H1 (cell line): ENCODE measurements around the gene SPEF2. TPM values are rescaled to one million over a fixed set of nuclear protein-coding genes. Genes with fewer than 3 reads are reported as not detected.

Experiments used
- CTCF ChIA-PET: fragments of 300-600 bp; sonication (Branson Sonifier 250); formaldehyde crosslinking; loops from one replicate; lab custom pipeline; 2021; ENCODE audit not compliant: partially characterized antibody; lab: Charles Lee
- POLR2A ChIA-PET: fragments of 300-600 bp; sonication (Branson Sonifier 250); formaldehyde crosslinking; loops from one replicate; lab custom pipeline; 2021; ENCODE audit warnings: inconsistent platforms; ENCODE audit not compliant: partially characterized antibody; lab: Charles Lee
- DNase-seq, 2 experiments: peaks; one replicate each; pipeline versions ENCODE4 v3.0.0 to v3.0.0-alpha.2; 2010 to 2022; ENCODE audit warnings: low spot score in 2 of 2, low read depth in 1 of 2, mixed read lengths in 1 of 2
- FAIRE-seq: peaks from 2 replicates; lab custom pipeline; 2011; peaks lifted over from hg19 to GRCh38; lab: Jason Lieb, UNC
- H2AFZ ChIP-seq: 2 replicates; pipeline ENCODE4 v1.8.1; 2012; ENCODE audit warnings: low read length, inconsistent platforms
- H2AK5ac ChIP-seq: 2 replicates; pipeline ENCODE4 v1.6.1; 2013; ENCODE audit warnings: low read depth, low read length
- H2BK120ac ChIP-seq: replicated peaks from 2 replicates; pipeline ENCODE3; 2013; ENCODE audit warnings: low read depth, low read length, inconsistent platforms
- H2BK12ac ChIP-seq: 2 replicates; pipeline ENCODE4 v1.6.1; 2013; ENCODE audit warnings: low read depth, low read length
- H2BK15ac ChIP-seq: 2 replicates; pipeline ENCODE4 v1.6.1; 2013; ENCODE audit warnings: low read length
- H2BK20ac ChIP-seq: 2 replicates; pipeline ENCODE4 v1.6.1; 2013; ENCODE audit warnings: low read length
- H2BK5ac ChIP-seq: 2 replicates; pipeline ENCODE4 v1.6.1; 2013; ENCODE audit warnings: low read depth, low read length
- H3K14ac ChIP-seq: 2 replicates; pipeline ENCODE4 v1.6.1; 2013; ENCODE audit warnings: inconsistent platforms; ENCODE audit not compliant: insufficient read length
- H3K18ac ChIP-seq: 2 replicates; pipeline ENCODE4 v1.6.1; 2013; ENCODE audit warnings: low read length; ENCODE audit errors: extremely low read depth
- H3K23ac ChIP-seq: 2 replicates; pipeline ENCODE4 v1.6.1; 2013; ENCODE audit warnings: inconsistent platforms; ENCODE audit not compliant: insufficient read length
- H3K23me2 ChIP-seq: 2 replicates; pipeline ENCODE4 v1.6.1; 2013; ENCODE audit warnings: low read depth, low read length
- H3K27ac ChIP-seq: 2 replicates; pipeline ENCODE4 v1.6.1; 2011; ENCODE audit warnings: low read depth, low read length, inconsistent platforms
- H3K27me3 ChIP-seq, 4 experiments: replicated peaks in 1 of 4; 1 replicate in 1 of 4; 2 replicates in 3 of 4; pipeline versions ENCODE4 v1.6.1 to v1.8.1; 2011 to 2013; ENCODE audit warnings: low read length in 3 of 4, mild to moderate bottlenecking in 3 of 4, inconsistent platforms in 2 of 4, mixed read lengths in 2 of 4, moderate library complexity in 1 of 4; ENCODE audit not compliant: control insufficient read depth in 3 of 4, insufficient read depth in 3 of 4; ENCODE audit errors: extremely low read depth in 1 of 4
- H3K36me3 ChIP-seq, 4 experiments: 2 replicates each; pipeline versions ENCODE4 v1.6.1 to v1.8.1; 2011 to 2013; ENCODE audit warnings: mild to moderate bottlenecking in 4 of 4, low read length in 3 of 4, moderate library complexity in 2 of 4, control low read depth in 1 of 4, inconsistent platforms in 1 of 4; ENCODE audit not compliant: insufficient read depth in 4 of 4, control insufficient read depth in 2 of 4
- H3K4ac ChIP-seq: replicated peaks from 2 replicates; pipeline ENCODE3; 2013; ENCODE audit warnings: low read length, low read depth, mixed read lengths, inconsistent platforms; ENCODE audit not compliant: insufficient read length
- H3K4me1 ChIP-seq, 4 experiments: replicated peaks in 1 of 4; 1 replicate in 1 of 4; 2 replicates in 3 of 4; pipeline versions ENCODE4 v1.6.1 to v1.8.1; 2011 to 2013; ENCODE audit warnings: low read length in 3 of 4, inconsistent platforms in 2 of 4, mixed read lengths in 1 of 4; ENCODE audit not compliant: insufficient read depth in 4 of 4, control insufficient read depth in 3 of 4
- H3K4me2 ChIP-seq, 2 experiments: 2 replicates each; pipeline versions ENCODE4 v1.6.1 to v1.8.1; 2011 to 2013; ENCODE audit warnings: low read depth in 2 of 2, low read length in 2 of 2, control low read depth in 1 of 2, inconsistent platforms in 1 of 2, mild to moderate bottlenecking in 1 of 2; ENCODE audit not compliant: insufficient read depth in 1 of 2
- H3K4me3 ChIP-seq, 4 experiments: fragments of 200-600, 300-600 bp in 1 of 4; sonication (generic), shearing (Covaris generic), sonication (Bioruptor Twin) in 1 of 4; 2 replicates each; pipeline versions ENCODE4 v1.5.1 to v1.8.1; 2011 to 2016; ENCODE audit warnings: low read length in 4 of 4, low read depth in 3 of 4, control low read depth in 2 of 4, inconsistent platforms in 2 of 4, mild to moderate bottlenecking in 2 of 4, mixed read lengths in 1 of 4, moderate library complexity in 1 of 4; ENCODE audit not compliant: insufficient read depth in 2 of 4; ENCODE audit errors: extremely low read depth in 1 of 4
- H3K56ac ChIP-seq: replicated peaks from 2 replicates; pipeline ENCODE3; 2013; ENCODE audit warnings: low read depth, mild to moderate bottlenecking, mixed read lengths, low read length, inconsistent platforms; ENCODE audit not compliant: insufficient read length
- H3K79me1 ChIP-seq: 2 replicates; pipeline ENCODE4 v1.6.1; 2013; ENCODE audit warnings: low read depth, low read length, control low read depth
- H3K79me2 ChIP-seq, 2 experiments: 2 replicates each; pipeline versions ENCODE4 v1.6.1 to v1.8.1; 2012 to 2013; ENCODE audit warnings: low read length in 2 of 2, mild to moderate bottlenecking in 2 of 2, inconsistent platforms in 1 of 2; ENCODE audit not compliant: insufficient read depth in 2 of 2, control insufficient read depth in 1 of 2
- H3K9ac ChIP-seq, 4 experiments: replicated peaks in 1 of 4; 1 replicate in 1 of 4; 2 replicates in 3 of 4; pipeline versions ENCODE4 v1.6.1 to v1.8.1; 2011 to 2013; ENCODE audit warnings: low read depth in 3 of 4, low read length in 3 of 4, control low read depth in 2 of 4, mild to moderate bottlenecking in 2 of 4, moderate library complexity in 2 of 4, inconsistent platforms in 1 of 4; ENCODE audit errors: extremely low read depth in 1 of 4
- H3K9me3 ChIP-seq, 2 experiments: 2 replicates each; pipeline versions ENCODE4 v1.6.1 to v1.8.1; 2012 to 2013; ENCODE audit warnings: mild to moderate bottlenecking in 2 of 2, moderate library complexity in 2 of 2, control low read depth in 1 of 2, inconsistent platforms in 1 of 2, low read depth in 1 of 2, low read length in 1 of 2, mixed read lengths in 1 of 2; ENCODE audit not compliant: insufficient read depth in 2 of 2
- H4K20me1 ChIP-seq, 2 experiments: replicated peaks in 1 of 2; 2 replicates each; pipeline versions ENCODE3 to v1.8.1; 2011 to 2013; ENCODE audit warnings: inconsistent platforms in 2 of 2, low read length in 2 of 2, mild to moderate bottlenecking in 1 of 2; ENCODE audit not compliant: insufficient read depth in 2 of 2, control insufficient read depth in 1 of 2
- H4K5ac ChIP-seq: 2 replicates; pipeline ENCODE4 v1.6.1; 2013; ENCODE audit warnings: low read length, low read depth, mixed read lengths, inconsistent platforms; ENCODE audit not compliant: insufficient read length
- H4K8ac ChIP-seq: 2 replicates; pipeline ENCODE4 v1.8.0; 2013; ENCODE audit warnings: mild to moderate bottlenecking, moderate library complexity, low read length, inconsistent platforms; ENCODE audit not compliant: insufficient read depth; ENCODE audit errors: extremely low read depth
- H4K91ac ChIP-seq: replicated peaks from 2 replicates; pipeline ENCODE3; 2013; ENCODE audit warnings: low read length, mixed read lengths, inconsistent platforms; ENCODE audit not compliant: insufficient read length
- BCL11A ChIP-seq, 2 experiments: IDR thresholded peaks; one replicate each; pipeline ENCODE4 v1.6.1; 2011; ENCODE audit warnings: low read depth in 2 of 2, low read length in 2 of 2, mild to moderate bottlenecking in 2 of 2
- CEBPB ChIP-seq: IDR thresholded peaks from 2 replicates; pipeline ENCODE4 v1.6.1; 2012; ENCODE audit warnings: low read depth, low read length
- CHD2 ChIP-seq: IDR thresholded peaks from 2 replicates; pipeline ENCODE4 v1.6.1; 2012; ENCODE audit warnings: low read length, improper control_type of control experiment
- EZH2 ChIP-seq: fragments of 200-600 bp; sonication (generic); IDR thresholded peaks from 2 replicates; pipeline ENCODE4 v1.7.1; 2012; ENCODE audit warnings: low read depth, mild to moderate bottlenecking, moderate library complexity, low read length, inconsistent platforms; ENCODE audit not compliant: severe bottlenecking
- KDM1A ChIP-seq: fragments of 200-600, 300-600 bp; sonication (generic); IDR thresholded peaks from 2 replicates; pipeline ENCODE4 v1.7.1; 2016; ENCODE audit warnings: mild to moderate bottlenecking, low read length, borderline replicate concordance
- MAFK ChIP-seq: IDR thresholded peaks from 2 replicates; pipeline ENCODE4 v1.6.1; 2012; ENCODE audit warnings: low read depth, mild to moderate bottlenecking, improper control_type of control experiment, low read length
- NRF1 ChIP-seq: IDR thresholded peaks from 2 replicates; pipeline ENCODE4 v1.6.1; 2011; ENCODE audit warnings: mild to moderate bottlenecking, low read depth, low read length, improper control_type of control experiment
- PHF8 ChIP-seq: fragments of 200-600 bp; sonication (generic); conservative IDR thresholded peaks from 2 replicates; pipeline ENCODE4 v1.7.1; 2012; ENCODE audit warnings: low read depth, mild to moderate bottlenecking, inconsistent platforms, low read length, moderate library complexity
- POLR2A ChIP-seq, 2 experiments: IDR thresholded peaks; 1 replicate in 1 of 2; 2 replicates in 1 of 2; pipeline ENCODE4 v1.6.1; 2011; ENCODE audit warnings: low read depth in 2 of 2, low read length in 2 of 2, mild to moderate bottlenecking in 2 of 2; ENCODE audit errors: control extremely low read depth in 1 of 2
- POU5F1 ChIP-seq: IDR thresholded peaks from 2 replicates; pipeline ENCODE4 v1.6.1; 2011; ENCODE audit warnings: low read depth, mild to moderate bottlenecking, low read length, moderate library complexity
- SP1 ChIP-seq: IDR thresholded peaks from 2 replicates; pipeline ENCODE4 v1.6.1; 2011; ENCODE audit warnings: low read depth, low read length
- SP2 ChIP-seq: IDR thresholded peaks from 2 replicates; pipeline ENCODE4 v1.6.1; 2012; ENCODE audit warnings: mild to moderate bottlenecking, low read length, inconsistent platforms
- SRF ChIP-seq: IDR thresholded peaks from 2 replicates; pipeline ENCODE4 v1.6.1; 2011; ENCODE audit warnings: mild to moderate bottlenecking, low read depth, low read length, moderate library complexity
- TBP ChIP-seq: IDR thresholded peaks from 2 replicates; pipeline ENCODE4 v1.6.1; 2011; ENCODE audit warnings: low read depth, low read length, improper control_type of control experiment
- TEAD4 ChIP-seq: IDR thresholded peaks from 2 replicates; pipeline ENCODE4 v1.6.1; 2012; ENCODE audit warnings: low read depth, low read length, inconsistent platforms, mixed read lengths
- WGBS, 2 experiments: shearing (Covaris generic) in 1 of 2; methylation state at CpG; one replicate each; pipeline versions ENCODE4 v1.1.6 to v1.1.7; 2013 to 2015; ENCODE audit warnings: low lambda C conversion rate in 2 of 2, mixed read lengths in 2 of 2, inconsistent platforms in 1 of 2, low coverage in 1 of 2, missing lambda C conversion rate in 1 of 2; ENCODE audit not compliant: insufficient replicate concordance in 2 of 2, insufficient coverage in 1 of 2, insufficient read length in 1 of 2; ENCODE audit errors: extremely low coverage in 1 of 2, missing lambda C conversion rate in 1 of 2; 5-methylcytosine and 5-hydroxymethylcytosine counted together
- polyA plus RNA-seq, 7 experiments: library from polyadenylated mRNA; depleted of rRNA in 3 of 7; stranded (reverse) in 5 of 7; unstranded in 2 of 7; fragments of >200 nt in 5 of 7; fragments of 200-250 nt in 2 of 7; gene quantifications; 1 replicate in 5 of 7; 2 replicates in 1 of 7; 4 replicates in 1 of 7; pipeline versions ENCODE4 v1.2.1 to v1.2.3, GENCODE V29; 2011 to 2013; ENCODE audit warnings: missing spikeins in 2 of 7, mixed read lengths in 2 of 7
- total RNA-seq: library from RNA; stranded (reverse); fragmentation: NEBNext Ultra II Directional; extraction: Animal tissue kit (Norgen Biotek cat#: 25700); gene quantifications from 2 replicates; pipeline ENCODE4 v1.2.1, GENCODE V29; 2021
- TF ChIP-seq, protein P1 (sequence below): IDR thresholded peaks from 2 replicates; pipeline ENCODE4 v1.6.1; 2011; ENCODE audit warnings: low read depth, mild to moderate bottlenecking, low read length; ENCODE audit not compliant: insufficient read depth

The SPEF2 gene
- total and polyA plus RNA-seq, 2 of the 8 experiments (the other 6 are each of a cell fraction or from before 2014, with no cell fraction given) = 0.14 to 0.73 TPM

DNA sequence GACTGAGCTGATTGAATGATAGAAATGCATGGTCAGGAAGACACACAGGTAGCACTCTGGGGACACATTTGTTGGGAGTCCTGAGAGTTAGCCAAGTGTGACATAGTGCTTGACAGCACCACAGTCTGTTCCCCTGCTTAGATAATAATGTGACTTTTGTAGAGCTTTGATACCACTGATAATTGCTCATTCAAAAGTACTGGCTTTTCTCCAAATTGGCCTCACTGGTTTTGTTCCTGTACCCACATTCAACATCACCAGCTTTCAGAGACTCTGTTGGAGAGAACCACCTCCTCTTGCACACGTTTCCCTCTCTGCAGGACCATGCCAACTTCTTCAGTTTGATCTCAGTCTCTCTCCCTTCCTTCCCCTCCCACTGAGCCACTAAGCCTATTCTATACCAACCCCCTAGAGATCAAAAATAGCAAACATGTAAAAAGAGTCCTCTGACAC lies 186.6 kb downstream of the SPEF2 start:
- DNase-seq (no peak), FAIRE-seq (no peak)
- no peaks in the 10 kb centered on the region for H3K79me1 ChIP-seq
- no peak overlapping the region for H3K18ac ChIP-seq
- H2AFZ ChIP-seq = no peak overlapping the region
- H4K8ac ChIP-seq = no peak overlapping the region
- H3K27ac ChIP-seq = no peak overlapping the region
- ChIA-PET POLR2A (no interaction called here), CTCF (interaction anchor here (0.8 to 2.5 kb wide), 6 partner anchors 9 to 121 kb away, joined by 3 to 9 read pairs (median 4); no protein-coding TSS in a partner anchor)
- peaks cover 0 to 2% of the 10 kb centered on the region in 2 experiments for H4K20me1 ChIP-seq
- H3K4me2 ChIP-seq = no peak overlapping the region
- no peaks in the 10 kb centered on the region for H3K9me3 ChIP-seq
- H3K23me2 ChIP-seq = no peaks in the 10 kb centered on the region
- H3K56ac ChIP-seq = no peak overlapping the region
- H3K79me2 ChIP-seq = no peaks in the 10 kb centered on the region
- H3K27me3 ChIP-seq = no peaks in the 10 kb centered on the region
- H2AK5ac ChIP-seq = no peak overlapping the region
- no peaks in the 10 kb centered on the region for H3K4me1 ChIP-seq
- no peak overlapping the region for H2BK5ac ChIP-seq
- H2BK15ac ChIP-seq = no peak overlapping the region
- H3K36me3 ChIP-seq = no peaks in the 10 kb centered on the region
- no peak overlapping the region for H4K5ac ChIP-seq
- H4K91ac ChIP-seq = no peak overlapping the region
- H3K4me3 ChIP-seq = no peak overlapping the region
- no peak overlapping the region for H3K23ac ChIP-seq
- H2BK12ac ChIP-seq = no peak overlapping the region
- H2BK20ac ChIP-seq = no peak overlapping the region
- 90% methylated on average over 1 of the region's 1 CpG; no CpG with 5 or more reads in 1 of the 2 experiments for WGBS, 2 experiments
- no peak overlapping the region for H3K14ac ChIP-seq
- no peak overlapping the region for H3K9ac ChIP-seq
- no peak overlapping the region for H2BK120ac ChIP-seq
- no peak overlapping the region for H3K4ac ChIP-seq
- TF ChIP-seq, protein P1, sequence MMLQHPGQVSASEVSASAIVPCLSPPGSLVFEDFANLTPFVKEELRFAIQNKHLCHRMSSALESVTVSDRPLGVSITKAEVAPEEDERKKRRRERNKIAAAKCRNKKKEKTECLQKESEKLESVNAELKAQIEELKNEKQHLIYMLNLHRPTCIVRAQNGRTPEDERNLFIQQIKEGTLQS = no peak
- TF ChIP-seq PHF8 (no peak), KDM1A (no peak), MAFK (no peak), POLR2A (IDR thresholded peaks at IDR 0.05; ENCODE audit: control extremely low read depth in 1 of 2, low read depth in 2 of 2, low read length in 2 of 2) (no peak), CHD2 (no peak), EZH2 (no peak), TBP (no peak), TEAD4 (no peak), POU5F1 (no peak), NRF1 (no peak), SRF (no peak), CEBPB (no peak), BCL11A (IDR thresholded peaks at IDR 0.05; ENCODE audit: low read depth in 2 of 2, low read length in 2 of 2) (no peak), SP1 (no peak), SP2 (no peak)
